Smooth muscle cell of the brain vasculature (primary cell): ENCODE measurements around the gene JPH3.
A peak's percentile ranks its signal among the peaks of the same experiment; 100 is the strongest.

Experiments used
- DNase-seq: peaks from one replicate; pipeline ENCODE4 v3.0.0-alpha.2; 2012; ENCODE audit warnings: low read depth, low spot score

JPH3 gene

GRCh38 chr16:87626905-87627304 is 24.6 kb downstream of the JPH3 start:
- DNase-seq = no peak

DNA sequence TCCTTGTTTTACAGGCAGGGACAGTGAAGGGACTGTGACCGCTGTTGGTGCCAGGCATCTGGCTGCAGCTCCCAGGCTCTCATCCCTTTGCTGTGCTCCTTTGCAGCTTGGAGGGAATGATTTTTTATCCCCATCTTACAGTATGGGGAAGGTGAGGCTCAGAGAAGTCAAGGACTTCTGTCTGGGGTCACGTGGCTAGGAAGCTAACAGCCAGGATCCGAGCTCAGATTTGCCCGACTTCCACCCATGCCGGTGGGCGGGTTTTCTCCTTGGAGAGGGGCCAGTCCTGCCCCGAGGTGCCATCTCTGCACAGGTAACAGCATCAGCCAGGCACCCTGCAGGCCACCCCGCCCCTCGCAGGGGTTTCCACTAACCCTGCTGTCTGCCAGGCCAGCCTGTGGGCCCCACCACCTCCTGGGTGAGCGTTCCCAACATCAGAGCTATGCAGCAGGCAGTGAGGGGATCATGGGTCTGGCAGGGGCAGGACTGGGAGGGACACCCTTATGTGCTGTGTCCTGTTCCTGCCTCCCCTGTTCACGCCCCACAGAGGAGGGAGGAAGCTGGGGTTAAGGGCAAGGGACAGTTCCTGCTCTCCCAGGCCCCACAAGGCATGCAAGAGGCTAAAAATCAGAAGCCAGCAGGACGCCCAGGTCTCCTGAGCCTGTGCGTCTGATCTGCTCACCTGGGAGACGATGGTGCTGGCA is 25.4 kb downstream of the JPH3 start:
- DNase-seq = no peak

- DNase-seq = no peak
Observed at GRCh38 chr16:87628246-87628923, 26.1 kb downstream of the JPH3 start.

DNA sequence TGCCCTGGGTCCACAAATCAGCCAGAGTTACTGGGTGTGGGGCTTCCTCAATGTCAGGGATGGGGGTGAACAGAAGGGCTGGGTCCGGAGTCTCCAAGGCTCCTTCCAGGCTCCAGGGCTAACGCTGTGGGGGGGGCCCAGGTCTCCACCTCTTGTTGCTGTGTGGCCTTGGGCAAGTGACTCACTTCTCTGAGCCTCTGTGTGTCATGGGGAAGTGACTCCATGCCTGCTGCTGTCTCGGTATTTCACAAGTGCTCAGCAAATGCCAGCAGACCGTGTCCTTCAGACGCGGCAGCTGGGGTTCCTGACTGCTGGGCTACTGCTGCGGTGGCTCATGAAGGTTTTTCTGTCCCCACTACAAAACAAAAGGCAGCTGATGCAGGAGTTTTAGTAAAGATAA is 26.6 kb downstream of the JPH3 start:
- DNase-seq = no peak

DNA sequence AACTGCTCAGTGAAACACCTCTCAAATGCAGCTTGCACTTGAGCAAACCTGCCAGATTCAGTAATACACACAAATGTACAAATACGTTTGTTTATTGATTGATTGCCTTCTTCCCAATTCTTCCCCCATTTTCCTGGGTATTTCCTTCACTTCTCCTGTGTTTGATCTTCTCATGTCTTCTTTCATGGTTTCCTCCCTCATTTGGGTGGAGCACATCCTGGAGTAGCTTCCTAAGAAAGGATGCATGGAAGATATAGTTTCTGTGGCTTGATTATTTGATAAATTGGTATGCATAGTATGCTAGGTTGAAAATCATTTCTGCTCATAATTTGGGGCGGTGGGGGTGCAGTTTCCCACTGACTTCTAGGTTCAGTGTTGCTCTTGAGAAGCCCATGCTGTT is 28.8 kb downstream of the JPH3 start:
- no peak for DNase-seq

DNA sequence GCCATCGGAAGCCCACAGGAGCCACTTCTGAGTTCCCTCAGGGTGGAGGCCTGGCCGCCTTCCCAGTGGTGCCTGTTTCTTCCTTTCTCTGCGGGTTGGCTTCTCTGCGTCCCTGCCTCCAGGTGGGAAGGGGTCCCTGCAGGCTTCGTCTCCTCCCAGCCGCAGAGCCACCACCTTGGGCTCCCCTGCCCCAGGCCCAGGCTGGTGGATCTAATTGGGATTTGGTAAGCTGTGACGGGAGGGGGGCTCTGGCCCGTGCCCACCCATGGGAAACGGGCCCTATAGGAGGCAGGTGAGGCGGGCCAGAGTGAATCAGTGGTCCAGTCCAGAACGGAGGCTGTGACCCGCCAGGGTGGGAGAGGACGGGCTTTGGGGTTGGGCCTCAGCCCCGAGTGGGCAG is 32.1 kb downstream of the JPH3 start:
- DNase-seq = no peak

DNA sequence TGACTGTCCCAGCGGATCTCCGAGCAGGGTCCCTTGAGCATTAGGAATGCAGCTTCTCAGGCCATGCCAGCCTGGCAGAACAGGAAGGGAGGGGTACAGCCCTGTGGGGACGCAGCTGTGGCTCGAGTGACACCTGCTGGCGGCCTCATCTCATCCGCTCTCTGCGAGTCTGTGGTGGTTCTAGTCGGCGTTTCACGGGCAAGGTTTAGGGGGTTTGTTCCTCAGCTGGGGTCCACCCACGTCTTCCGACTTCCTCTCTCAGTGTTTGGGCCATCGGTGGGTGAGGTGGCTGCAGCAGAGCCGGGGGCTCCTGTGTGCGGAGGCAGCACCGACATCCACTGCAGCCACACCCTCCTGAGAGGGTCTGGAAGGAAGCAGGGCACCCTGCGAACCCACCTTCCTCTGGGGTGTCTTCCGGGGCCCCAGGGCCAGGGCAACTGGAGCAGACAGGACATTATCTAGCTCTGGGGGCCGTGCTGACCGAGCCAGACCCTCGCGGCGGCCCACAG is 33.3 kb downstream of the JPH3 start:
- no peak for DNase-seq

- DNase-seq = peak; percentile 28
Observed at GRCh38 chr16:87636050-87636684, 33.9 kb downstream of the JPH3 start.

- no peak for DNase-seq
Observed at GRCh38 chr16:87636741-87637140, 34.4 kb downstream of the JPH3 start.

- no peak for DNase-seq
Observed at GRCh38 chr16:87637357-87637756, 35.0 kb downstream of the JPH3 start.

GRCh38 chr16:87638736-87639135 is 36.4 kb downstream of the JPH3 start:
- DNase-seq = no peak

DNA sequence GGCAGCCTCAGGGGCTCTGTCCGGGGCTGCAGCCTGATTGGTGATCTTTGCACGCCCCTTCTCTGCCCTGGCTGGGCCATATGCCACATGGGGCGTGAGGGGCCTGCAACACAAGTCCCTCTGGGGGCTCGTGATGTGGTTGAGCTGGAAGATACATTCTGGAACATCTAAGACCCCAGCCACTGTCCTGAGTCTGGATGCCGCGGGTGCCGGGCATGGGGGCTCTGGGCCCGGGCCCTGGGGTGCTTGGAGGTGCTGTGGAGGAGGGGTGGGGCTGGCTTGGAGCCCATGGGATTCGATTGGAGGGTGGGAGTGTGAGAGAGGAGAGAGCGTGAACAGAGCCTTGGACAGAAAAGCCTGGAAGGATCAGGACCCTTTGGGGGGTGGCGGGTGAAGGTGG is 39.4 kb downstream of the JPH3 start:
- no peak for DNase-seq

DNA sequence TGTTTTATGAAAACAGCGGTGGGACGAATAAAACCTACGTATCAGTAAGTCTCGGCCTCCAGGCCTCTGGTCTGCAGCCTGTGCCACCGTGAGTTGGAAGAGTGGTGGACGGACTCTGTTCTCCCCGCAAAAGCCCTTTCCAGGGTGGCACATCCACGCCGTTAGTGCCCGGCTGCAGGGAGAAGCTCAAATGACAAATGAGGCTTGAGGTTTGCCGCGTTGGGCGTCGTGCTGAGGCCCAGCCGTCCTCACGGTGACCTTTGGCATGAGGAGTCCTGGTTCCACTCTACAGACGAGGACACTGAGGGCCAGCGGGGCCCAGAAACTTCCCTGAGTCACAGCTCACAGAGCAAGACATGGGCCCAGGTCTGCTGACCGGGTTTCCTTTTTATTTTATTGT is 40.2 kb downstream of the JPH3 start:
- no peak for DNase-seq

- no peak for DNase-seq
Observed at GRCh38 chr16:87644186-87644585, 41.9 kb downstream of the JPH3 start.

GRCh38 chr16:87644596-87644995 is 42.3 kb downstream of the JPH3 start:
- DNase-seq = no peak

GRCh38 chr16:87645802-87646201 is 43.5 kb downstream of the JPH3 start:
- DNase-seq = no peak

DNA sequence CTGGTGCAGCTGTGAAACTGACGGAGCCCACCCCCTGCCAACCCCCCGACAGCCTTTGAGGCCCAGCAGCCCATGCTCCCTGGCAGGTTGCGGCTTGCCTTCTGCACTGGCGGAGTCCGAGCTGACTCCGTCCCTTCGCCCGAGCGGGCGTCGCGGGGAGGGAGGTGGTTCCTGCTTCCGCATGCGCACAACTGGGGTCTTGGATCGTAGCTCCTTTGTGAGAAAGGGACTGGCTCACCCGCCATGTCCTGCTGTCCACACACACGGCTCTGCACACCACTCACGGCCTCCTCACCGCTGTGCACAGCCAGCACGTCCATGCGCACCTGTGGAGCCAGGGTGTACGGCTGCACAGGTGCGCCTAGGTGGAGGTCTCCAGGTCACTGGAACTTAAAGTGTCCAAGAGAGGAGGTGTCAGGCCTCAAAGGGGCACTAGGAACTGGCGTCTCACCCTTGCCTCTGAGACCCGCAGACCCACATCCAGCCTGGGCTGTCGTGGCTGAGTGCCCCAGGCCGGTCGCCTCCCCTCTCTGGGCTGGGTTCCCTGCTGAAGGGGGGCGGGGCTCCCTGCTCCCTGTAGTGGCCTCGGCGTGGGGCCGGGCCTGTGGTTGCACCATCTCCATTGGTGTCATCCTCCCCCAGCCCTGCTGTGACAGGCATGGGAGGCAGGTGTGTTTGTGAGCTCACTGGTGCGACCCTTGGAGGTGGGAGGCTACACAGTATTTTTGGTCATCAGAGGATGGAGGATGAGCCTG is 45.3 kb downstream of the JPH3 start:
- no peak for DNase-seq

DNA sequence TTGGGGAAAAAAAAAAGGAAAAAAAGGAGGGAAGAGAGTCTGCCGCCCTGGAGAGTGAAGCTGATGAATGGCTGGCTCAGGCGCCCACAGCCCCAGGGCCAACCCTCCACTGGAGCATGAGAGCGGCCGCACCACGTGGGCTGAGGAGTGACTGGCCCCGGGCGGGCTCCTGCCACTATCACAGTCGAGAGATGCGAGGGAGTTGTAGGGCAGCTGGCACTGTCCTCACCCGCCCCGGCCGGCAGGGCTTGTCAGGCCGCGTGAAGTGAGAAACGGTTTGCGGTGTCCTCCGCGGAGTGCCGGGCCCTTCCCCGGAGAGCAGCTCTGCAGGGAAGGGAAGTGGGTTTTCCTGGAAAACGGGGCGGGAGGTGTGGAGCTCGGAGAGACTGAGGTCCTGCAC is 45.9 kb downstream of the JPH3 start:
- no peak for DNase-seq

GRCh38 chr16:87648698-87649487 is 46.6 kb downstream of the JPH3 start:
- no peak for DNase-seq

- no peak for DNase-seq
Observed at GRCh38 chr16:87652386-87652785, 50.1 kb downstream of the JPH3 start.

- DNase-seq = no peak
Observed at GRCh38 chr16:87652799-87653198, 50.5 kb downstream of the JPH3 start.
